OCI-LY1 (cell line): ENCODE measurements around the gene SEC14L1.

ENCODE experiments used
- H2AFZ ChIP-seq: fragments of 200-600 bp; sonication (generic), shearing (Covaris generic); 2 replicates; pipeline ENCODE4 v1.6.0; 2014; ENCODE audit warnings: antibody characterized with exemption, mild to moderate bottlenecking, low read length
- H3F3A ChIP-seq: fragments of 200-600 bp; sonication (generic), shearing (Covaris generic); 2 replicates; pipeline ENCODE4 v1.6.0; 2014; ENCODE audit warnings: mild to moderate bottlenecking, antibody characterized with exemption, low read length, moderate library complexity; ENCODE audit not compliant: insufficient read depth
- H3K27ac ChIP-seq: fragments of 200-600 bp; sonication (generic); 2 replicates; pipeline ENCODE4 v1.5.1; 2014; ENCODE audit warnings: low read length, mixed run types, mild to moderate bottlenecking, low read depth; ENCODE audit not compliant: poor library complexity, severe bottlenecking
- H3K27me3 ChIP-seq: fragments of 200-600 bp; sonication (generic); 2 replicates; pipeline ENCODE4 v1.6.0; 2014; ENCODE audit warnings: antibody characterized with exemption, mild to moderate bottlenecking, low read length, moderate library complexity; ENCODE audit not compliant: insufficient read depth
- H3K36me3 ChIP-seq: fragments of 200-600 bp; sonication (generic); 2 replicates; pipeline ENCODE4 v1.6.1; 2014; ENCODE audit warnings: mild to moderate bottlenecking, antibody characterized with exemption, low read length, moderate library complexity, mixed read lengths; ENCODE audit not compliant: insufficient read depth
- H3K4me1 ChIP-seq: fragments of 200-600 bp; sonication (generic); 2 replicates; pipeline ENCODE4 v1.5.1; 2014; ENCODE audit warnings: mild to moderate bottlenecking, low read length, moderate library complexity; ENCODE audit not compliant: insufficient read depth, severe bottlenecking
- H3K4me2 ChIP-seq: fragments of 200-600 bp; sonication (generic), shearing (Covaris generic); 2 replicates; pipeline ENCODE4 v1.6.1; 2014; ENCODE audit warnings: low read length
- H3K4me3 ChIP-seq: fragments of 200-600 bp; sonication (generic); 2 replicates; pipeline ENCODE4 v1.5.1; 2014; ENCODE audit warnings: low read length, low read depth, mild to moderate bottlenecking, mixed read lengths; ENCODE audit not compliant: poor library complexity, severe bottlenecking
- H3K79me2 ChIP-seq: fragments of 200-600 bp; shearing (Covaris generic); 2 replicates; pipeline ENCODE4 v1.6.1; 2016; ENCODE audit warnings: mixed run types, low read length, mixed read lengths; ENCODE audit not compliant: insufficient read depth
- H3K9ac ChIP-seq: fragments of 200-600 bp; sonication (generic), shearing (Covaris generic); 2 replicates; pipeline ENCODE4 v1.6.1; 2014; ENCODE audit warnings: mild to moderate bottlenecking, low read length, mixed read lengths
- H3K9me2 ChIP-seq: fragments of 200-600 bp; sonication (generic), shearing (Covaris generic); 2 replicates; pipeline ENCODE4 v1.6.1; 2014; ENCODE audit warnings: low read depth, mild to moderate bottlenecking, low read length, mixed read lengths
- H3K9me3 ChIP-seq: fragments of 200-600 bp; shearing (Covaris generic); 2 replicates; pipeline ENCODE4 v1.6.1; 2014; ENCODE audit warnings: low read length, mixed read lengths
- H4K20me1 ChIP-seq: fragments of 200-600 bp; sonication (generic), shearing (Covaris generic); 2 replicates; pipeline ENCODE4 v1.6.0; 2016; ENCODE audit warnings: mild to moderate bottlenecking, low read length; ENCODE audit not compliant: insufficient read depth
- EZH2 ChIP-seq: fragments of 200-600 bp; sonication (generic), shearing (Covaris generic); IDR thresholded peaks from 2 replicates; pipeline ENCODE4 v1.8.0; 2017; ENCODE audit warnings: borderline replicate concordance, mixed run types, mild to moderate bottlenecking, antibody characterized with exemption, low read length, moderate library complexity, mixed read lengths
- TF ChIP-seq, protein P1 (sequence below): fragments of 200-600 bp; sonication (generic), shearing (Covaris generic); IDR thresholded peaks from 2 replicates; pipeline ENCODE4 v1.5.1; 2017; ENCODE audit warnings: mild to moderate bottlenecking, antibody characterized with exemption, low read length, moderate library complexity, mixed read lengths

The SEC14L1 gene

DNA sequence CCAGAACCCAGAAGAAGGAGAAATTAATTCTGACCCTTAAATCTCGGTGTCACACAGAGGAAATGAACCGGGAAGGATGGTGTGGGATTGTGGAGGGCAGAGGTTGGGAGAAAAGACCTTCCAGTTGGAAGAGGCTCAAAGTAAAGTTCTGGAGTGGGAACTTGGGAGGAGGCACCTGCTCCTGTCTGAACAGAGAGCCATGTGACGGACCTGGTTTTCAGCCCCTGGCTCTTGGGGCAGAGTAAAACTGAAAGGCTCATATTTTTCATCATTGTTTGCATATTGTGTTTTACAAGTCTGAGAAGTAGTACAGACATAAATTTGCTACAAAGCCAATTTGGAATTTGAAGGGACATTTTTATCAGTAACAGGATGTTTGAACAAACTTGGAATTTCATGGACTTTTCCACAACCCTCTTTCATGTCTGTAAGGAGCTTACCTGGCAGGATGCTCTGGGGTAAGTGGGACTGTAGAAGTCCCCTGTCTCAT is 24.4 kb upstream of the SEC14L1 start:
- H3F3A ChIP-seq: no peaks in the 10 kb centered on the region
- H3K27ac ChIP-seq: no peak overlapping the region
- TF ChIP-seq, protein P1, sequence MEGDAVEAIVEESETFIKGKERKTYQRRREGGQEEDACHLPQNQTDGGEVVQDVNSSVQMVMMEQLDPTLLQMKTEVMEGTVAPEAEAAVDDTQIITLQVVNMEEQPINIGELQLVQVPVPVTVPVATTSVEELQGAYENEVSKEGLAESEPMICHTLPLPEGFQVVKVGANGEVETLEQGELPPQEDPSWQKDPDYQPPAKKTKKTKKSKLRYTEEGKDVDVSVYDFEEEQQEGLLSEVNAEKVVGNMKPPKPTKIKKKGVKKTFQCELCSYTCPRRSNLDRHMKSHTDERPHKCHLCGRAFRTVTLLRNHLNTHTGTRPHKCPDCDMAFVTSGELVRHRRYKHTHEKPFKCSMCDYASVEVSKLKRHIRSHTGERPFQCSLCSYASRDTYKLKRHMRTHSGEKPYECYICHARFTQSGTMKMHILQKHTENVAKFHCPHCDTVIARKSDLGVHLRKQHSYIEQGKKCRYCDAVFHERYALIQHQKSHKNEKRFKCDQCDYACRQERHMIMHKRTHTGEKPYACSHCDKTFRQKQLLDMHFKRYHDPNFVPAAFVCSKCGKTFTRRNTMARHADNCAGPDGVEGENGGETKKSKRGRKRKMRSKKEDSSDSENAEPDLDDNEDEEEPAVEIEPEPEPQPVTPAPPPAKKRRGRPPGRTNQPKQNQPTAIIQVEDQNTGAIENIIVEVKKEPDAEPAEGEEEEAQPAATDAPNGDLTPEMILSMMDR: no peak
- no peak for TF ChIP-seq EZH2
- H3K9me2 ChIP-seq: no peaks in the 10 kb centered on the region
- H3K9ac ChIP-seq: no peak overlapping the region
- H3K27me3 ChIP-seq: no peaks in the 10 kb centered on the region; the same call in 1 of the 2 replicates
- H4K20me1 ChIP-seq: no peaks in the 10 kb centered on the region
- no peak overlapping the region for H3K4me2 ChIP-seq
- no peaks in the 10 kb centered on the region for H3K4me1 ChIP-seq
- H3K79me2 ChIP-seq: no peaks in the 10 kb centered on the region
- no peaks in the 10 kb centered on the region; the same call in 1 of the 2 replicates for H3K36me3 ChIP-seq
- no peak overlapping the region for H3K4me3 ChIP-seq
- no peak overlapping the region for H2AFZ ChIP-seq
- no peaks in the 10 kb centered on the region for H3K9me3 ChIP-seq

DNA sequence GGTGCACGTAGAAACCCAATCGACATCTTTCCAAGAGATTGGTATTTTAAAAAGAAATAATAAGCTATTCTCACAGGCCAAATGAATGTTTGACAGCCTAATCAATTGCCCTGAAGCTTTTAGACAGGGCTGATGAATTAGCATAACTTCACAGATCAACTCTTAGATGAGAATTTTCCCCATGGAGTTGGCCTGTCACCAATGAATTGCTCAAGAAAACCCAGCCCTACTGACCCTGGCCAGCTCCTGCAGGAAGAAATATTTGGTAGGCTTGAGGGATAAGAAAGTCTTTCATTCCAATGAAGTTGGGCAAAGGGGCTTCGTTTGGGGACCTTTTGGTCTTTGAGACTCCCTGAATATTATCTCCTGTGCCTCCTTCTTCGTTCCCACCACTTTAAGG is 23.4 kb upstream of the SEC14L1 start:
- Histone ChIP-seq H3K27ac (no peak overlapping the region), H3K4me2 (no peak overlapping the region), H3K9ac (no peak overlapping the region), H3K27me3 (no peaks in the 10 kb centered on the region; the same call in 1 of the 2 replicates), H3F3A (no peaks in the 10 kb centered on the region), H3K9me2 (no peaks in the 10 kb centered on the region), H3K36me3 (no peaks in the 10 kb centered on the region; the same call in 1 of the 2 replicates), H3K9me3 (no peaks in the 10 kb centered on the region), H2AFZ (no peak overlapping the region), H4K20me1 (no peaks in the 10 kb centered on the region), H3K4me1 (no peaks in the 10 kb centered on the region), H3K4me3 (no peak overlapping the region), H3K79me2 (no peaks in the 10 kb centered on the region)
- TF ChIP-seq, protein P1: no peak
- no peak for TF ChIP-seq EZH2

DNA sequence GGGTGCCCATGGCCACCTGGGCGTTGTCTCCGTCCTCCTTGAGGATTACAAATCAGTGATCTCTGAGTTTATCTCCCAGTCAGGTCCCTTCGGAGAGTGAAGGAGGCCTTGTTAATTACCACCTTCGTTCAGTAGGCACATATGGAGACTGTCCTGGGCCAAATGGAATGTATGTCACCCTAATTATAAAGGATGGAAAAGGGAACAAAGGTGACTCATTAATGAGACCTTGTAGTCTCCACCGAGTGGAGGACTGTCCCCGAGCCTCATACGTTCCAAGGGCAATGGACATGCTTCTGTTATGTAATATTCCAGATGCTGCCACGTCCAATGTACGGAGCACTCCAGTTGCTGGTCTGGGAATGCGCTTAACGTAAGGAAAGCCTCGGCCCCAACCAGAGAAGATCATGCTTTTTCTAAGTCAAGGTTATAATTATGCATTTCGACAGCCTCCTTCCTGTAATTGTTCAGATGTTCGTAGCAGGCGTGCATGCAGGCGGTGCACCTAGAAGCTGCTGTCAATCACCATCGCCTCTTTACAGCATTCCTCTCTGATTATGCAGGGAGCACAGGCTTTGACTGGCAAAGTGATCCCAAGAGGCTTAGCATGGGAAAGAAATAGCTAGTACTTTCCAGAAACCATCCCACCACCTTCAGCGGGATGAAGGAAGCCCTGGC is 22.4 kb upstream of the SEC14L1 start:
- no peak overlapping the region for H2AFZ ChIP-seq
- H4K20me1 ChIP-seq: no peaks in the 10 kb centered on the region
- H3F3A ChIP-seq: no peaks in the 10 kb centered on the region
- H3K4me3 ChIP-seq: no peak overlapping the region
- no peaks in the 10 kb centered on the region for H3K79me2 ChIP-seq
- H3K27me3 ChIP-seq: no peaks in the 10 kb centered on the region; the same call in 1 of the 2 replicates
- H3K36me3 ChIP-seq: no peaks in the 10 kb centered on the region; the same call in 1 of the 2 replicates
- TF ChIP-seq, protein P1: no peak
- TF ChIP-seq EZH2: no peak
- H3K4me2 ChIP-seq: no peak overlapping the region
- no peaks in the 10 kb centered on the region for H3K9me3 ChIP-seq
- H3K9ac ChIP-seq: no peak overlapping the region
- no peak overlapping the region for H3K27ac ChIP-seq
- no peaks in the 10 kb centered on the region for H3K9me2 ChIP-seq
- H3K4me1 ChIP-seq: no peaks in the 10 kb centered on the region
